Measurements from ENCODE around the gene TST.
"Not testable (repeated sequence)": the region's sequence is repeated elsewhere in the genome, so short reads cannot be mapped to it uniquely, and the experiment has no call there.

Gene TST

DNA sequence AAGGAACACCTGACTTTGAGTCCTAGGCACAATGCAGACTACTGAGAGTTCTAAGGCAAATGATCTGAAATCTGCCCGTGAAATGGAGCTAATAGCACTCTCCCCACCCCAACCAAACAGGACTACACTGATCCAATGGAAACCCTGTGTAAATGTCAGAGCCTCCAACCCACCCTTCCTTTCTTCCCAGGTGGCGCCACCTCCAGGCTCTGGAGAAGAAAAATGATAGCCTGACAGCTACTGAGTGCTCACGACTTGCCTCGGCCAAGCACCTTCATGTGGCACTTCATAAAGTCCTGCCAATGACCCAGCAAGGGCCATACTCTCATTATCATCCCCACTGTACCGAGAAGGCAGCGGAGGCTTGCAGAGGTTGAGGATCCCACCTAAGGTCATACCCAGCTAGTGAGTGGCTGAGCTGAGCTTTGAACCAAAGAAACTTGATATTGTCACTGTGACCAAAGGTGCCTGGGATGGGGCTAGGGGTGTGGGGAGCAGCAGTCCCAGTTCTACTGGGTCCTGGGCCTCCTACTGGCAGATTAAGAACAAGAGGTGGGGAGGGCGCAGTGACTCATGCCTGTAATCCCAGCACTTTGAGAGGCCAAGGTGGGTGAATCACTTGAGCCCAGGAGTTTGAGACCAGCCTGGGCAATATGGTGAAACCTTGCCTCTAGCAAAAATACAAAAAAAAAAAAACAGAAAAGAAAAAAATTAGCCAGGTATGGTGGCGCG lies 20.5 kb downstream of the TST start:
- DNase-seq: no peak
- Mint-ChIP-seq H3K9me3 (no peaks in the 10 kb centered on the region), H3K36me3 (ENCODE audit: low read depth) (no peaks in the 10 kb centered on the region), H3K27me3 (ENCODE audit: low read depth, poor library complexity) (peaks cover 18% of the 10 kb centered on the region), H3K4me1 (peaks cover 13% of the 10 kb centered on the region), H3K27ac (no peak overlapping the region), H3K4me3 (no peak overlapping the region)
- TF ChIP-seq CTCF (IDR thresholded peaks at IDR 0.05): no peak

GRCh38 chr22:36997746-36998145 lies 21.5 kb downstream of the TST start:
- peaks cover 11% of the 10 kb centered on the region for H3K27me3 Mint-ChIP-seq (ENCODE audit: low read depth, poor library complexity)
- no peaks in the 10 kb centered on the region for H3K36me3 Mint-ChIP-seq (ENCODE audit: low read depth)
- TF ChIP-seq CTCF (IDR thresholded peaks at IDR 0.05): no peak
- H3K27ac Mint-ChIP-seq: no peak overlapping the region
- DNase-seq: no peak
- no peaks in the 10 kb centered on the region for H3K9me3 Mint-ChIP-seq
- H3K4me1 Mint-ChIP-seq: peaks cover 3% of the 10 kb centered on the region
- no peak overlapping the region for H3K4me3 Mint-ChIP-seq

DNA sequence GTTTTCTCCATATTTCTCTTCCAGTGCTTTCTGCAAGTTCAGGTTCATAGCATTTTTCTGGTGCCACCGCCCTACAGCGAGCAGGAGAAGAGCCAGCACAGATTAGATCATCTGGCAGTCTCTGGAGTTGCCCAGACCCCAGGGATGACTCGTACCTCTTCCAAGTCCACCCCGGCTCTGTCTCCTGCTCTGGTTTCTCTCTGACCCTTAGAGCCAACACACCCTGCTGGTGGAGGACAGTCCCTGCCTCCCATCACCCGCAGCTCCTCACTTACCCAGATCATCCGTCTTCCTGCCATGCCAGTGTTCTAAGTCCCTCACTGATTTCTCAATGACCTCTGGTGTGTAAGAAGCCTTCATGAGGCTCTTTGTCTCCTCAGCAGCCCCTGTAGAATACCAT lies 28.0 kb downstream of the TST start:
- Mint-ChIP-seq H3K27ac (no peak overlapping the region), H3K4me3 (no peak overlapping the region), H3K36me3 (ENCODE audit: low read depth) (no peaks in the 10 kb centered on the region), H3K27me3 (ENCODE audit: low read depth, poor library complexity) (peaks cover 24% of the 10 kb centered on the region), H3K4me1 (peaks cover 6% of the 10 kb centered on the region), H3K9me3 (peaks cover 17% of the 10 kb centered on the region)
- TF ChIP-seq CTCF (IDR thresholded peaks at IDR 0.05): no peak
- no peak for DNase-seq

DNA sequence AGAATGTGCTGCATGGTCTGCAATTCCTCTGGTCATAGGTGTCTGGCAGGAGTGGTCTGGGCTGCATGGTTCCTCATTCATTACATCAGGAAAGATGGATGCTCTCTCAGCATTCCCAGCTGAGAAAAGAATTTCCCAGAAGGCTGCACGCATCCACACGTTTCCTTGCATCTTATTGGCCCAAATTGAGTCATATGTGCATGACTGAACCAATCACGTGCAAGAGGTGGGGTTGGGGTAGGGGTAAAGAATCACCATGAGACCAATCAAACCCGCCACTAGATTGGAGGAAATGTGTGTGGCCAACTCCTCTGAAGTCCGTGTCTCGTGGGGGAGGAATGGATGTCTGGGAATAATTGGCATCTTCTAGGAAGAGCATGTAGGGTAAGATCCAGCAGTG lies 28.8 kb downstream of the TST start:
- Mint-ChIP-seq H3K4me3 (no peak overlapping the region), H3K9me3 (peaks cover 25% of the 10 kb centered on the region), H3K27ac (no peak overlapping the region), H3K4me1 (peaks cover 6% of the 10 kb centered on the region), H3K36me3 (ENCODE audit: low read depth) (no peaks in the 10 kb centered on the region), H3K27me3 (ENCODE audit: low read depth, poor library complexity) (peaks cover 24% of the 10 kb centered on the region)
- no peak for TF ChIP-seq CTCF (IDR thresholded peaks at IDR 0.05)
- DNase-seq: no peak

- H3K27ac Mint-ChIP-seq; H3K4me3 Mint-ChIP-seq; H3K36me3 Mint-ChIP-seq (ENCODE audit: low read depth); DNase-seq; H3K4me1 Mint-ChIP-seq: not testable (repeated sequence)
- Mint-ChIP-seq H3K9me3 (peaks cover 28% of the 10 kb centered on the region), H3K27me3 (ENCODE audit: low read depth, poor library complexity) (peaks cover 24% of the 10 kb centered on the region)
Measured at GRCh38 chr22:36989012-36989411, 30.2 kb downstream of the TST start.

- Mint-ChIP-seq H3K4me3 (no peak overlapping the region), H3K9me3 (peaks cover 28% of the 10 kb centered on the region), H3K4me1 (peaks cover 6% of the 10 kb centered on the region), H3K27me3 (ENCODE audit: low read depth, poor library complexity) (peaks cover 27% of the 10 kb centered on the region), H3K27ac (no peak overlapping the region), H3K36me3 (ENCODE audit: low read depth) (no peaks in the 10 kb centered on the region)
- no peak for DNase-seq
- no peak for TF ChIP-seq CTCF (IDR thresholded peaks at IDR 0.05)
Measured at GRCh38 chr22:36988075-36988832, 31.0 kb downstream of the TST start.
